GM12801 (cell line): Measurements from ENCODE around the gene TRIOBP.

Experiments used
- TF ChIP-seq, protein P1 (sequence below): IDR thresholded peaks from one replicate; pipeline ENCODE4 v1.5.1; 2011; ENCODE audit warnings: control low read depth; ENCODE audit not compliant: insufficient read length; ENCODE audit errors: extremely low read depth

The TRIOBP gene

DNA sequence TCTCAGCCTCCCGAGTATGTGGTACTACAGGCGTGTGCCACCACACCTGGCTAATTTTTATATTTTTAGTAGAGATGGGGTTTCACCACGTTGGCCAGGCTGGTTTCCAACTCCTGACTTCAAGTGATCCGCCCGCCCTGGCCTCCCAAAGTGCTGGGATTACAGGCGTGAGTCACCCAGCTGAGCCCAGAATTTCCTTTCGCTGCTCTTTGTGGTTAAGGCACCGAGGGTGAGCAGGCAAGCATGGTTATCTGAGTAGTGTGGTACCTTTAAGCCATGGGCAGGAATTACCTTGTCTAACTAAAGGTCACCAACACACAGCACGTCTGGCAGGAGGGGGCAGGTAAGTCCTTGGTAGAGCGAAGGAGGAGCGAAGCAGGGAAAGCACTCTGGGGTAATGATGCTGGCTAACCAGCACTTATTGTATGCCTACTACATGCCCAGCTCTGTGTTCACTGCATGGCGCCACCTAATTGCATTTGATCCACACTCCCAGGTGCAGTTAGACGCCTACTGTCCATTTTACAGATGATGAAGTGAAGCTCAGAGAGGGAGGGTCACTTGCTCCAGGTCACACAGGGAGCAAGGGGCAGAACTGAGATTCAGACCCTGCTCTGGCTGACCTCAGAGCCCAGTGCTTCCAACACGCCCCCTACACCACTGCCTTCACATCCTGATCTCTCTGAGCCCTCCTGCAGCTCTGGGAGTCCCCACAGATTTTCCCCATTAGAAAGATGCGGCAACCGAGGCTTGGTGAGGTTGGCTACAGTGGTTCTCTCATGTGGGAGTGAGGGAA, 45.7 kb downstream of the TRIOBP start:
- TF ChIP-seq, protein P1, sequence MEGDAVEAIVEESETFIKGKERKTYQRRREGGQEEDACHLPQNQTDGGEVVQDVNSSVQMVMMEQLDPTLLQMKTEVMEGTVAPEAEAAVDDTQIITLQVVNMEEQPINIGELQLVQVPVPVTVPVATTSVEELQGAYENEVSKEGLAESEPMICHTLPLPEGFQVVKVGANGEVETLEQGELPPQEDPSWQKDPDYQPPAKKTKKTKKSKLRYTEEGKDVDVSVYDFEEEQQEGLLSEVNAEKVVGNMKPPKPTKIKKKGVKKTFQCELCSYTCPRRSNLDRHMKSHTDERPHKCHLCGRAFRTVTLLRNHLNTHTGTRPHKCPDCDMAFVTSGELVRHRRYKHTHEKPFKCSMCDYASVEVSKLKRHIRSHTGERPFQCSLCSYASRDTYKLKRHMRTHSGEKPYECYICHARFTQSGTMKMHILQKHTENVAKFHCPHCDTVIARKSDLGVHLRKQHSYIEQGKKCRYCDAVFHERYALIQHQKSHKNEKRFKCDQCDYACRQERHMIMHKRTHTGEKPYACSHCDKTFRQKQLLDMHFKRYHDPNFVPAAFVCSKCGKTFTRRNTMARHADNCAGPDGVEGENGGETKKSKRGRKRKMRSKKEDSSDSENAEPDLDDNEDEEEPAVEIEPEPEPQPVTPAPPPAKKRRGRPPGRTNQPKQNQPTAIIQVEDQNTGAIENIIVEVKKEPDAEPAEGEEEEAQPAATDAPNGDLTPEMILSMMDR, result no peak

DNA sequence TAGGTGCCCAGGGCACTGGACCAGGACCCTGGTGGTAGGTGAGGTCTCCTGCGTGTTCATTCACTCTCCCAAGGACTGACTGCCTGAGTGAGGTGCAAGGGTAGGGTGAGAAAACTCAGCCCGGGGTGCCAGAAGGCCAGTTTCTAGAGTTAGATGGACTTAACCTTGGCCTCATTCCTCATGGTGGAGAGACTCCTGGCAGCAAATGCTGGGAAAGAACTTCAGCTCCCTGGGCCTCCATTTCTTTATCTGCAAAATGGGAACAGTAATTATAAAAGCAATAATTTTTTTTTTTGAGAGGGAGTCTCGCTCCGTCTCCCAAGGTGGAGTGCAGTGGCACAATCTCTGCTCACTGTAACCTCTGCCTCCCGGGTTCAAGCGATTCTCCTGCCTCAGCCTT, 47.7 kb downstream of the TRIOBP start:
- TF ChIP-seq, protein P1, result no peak

DNA sequence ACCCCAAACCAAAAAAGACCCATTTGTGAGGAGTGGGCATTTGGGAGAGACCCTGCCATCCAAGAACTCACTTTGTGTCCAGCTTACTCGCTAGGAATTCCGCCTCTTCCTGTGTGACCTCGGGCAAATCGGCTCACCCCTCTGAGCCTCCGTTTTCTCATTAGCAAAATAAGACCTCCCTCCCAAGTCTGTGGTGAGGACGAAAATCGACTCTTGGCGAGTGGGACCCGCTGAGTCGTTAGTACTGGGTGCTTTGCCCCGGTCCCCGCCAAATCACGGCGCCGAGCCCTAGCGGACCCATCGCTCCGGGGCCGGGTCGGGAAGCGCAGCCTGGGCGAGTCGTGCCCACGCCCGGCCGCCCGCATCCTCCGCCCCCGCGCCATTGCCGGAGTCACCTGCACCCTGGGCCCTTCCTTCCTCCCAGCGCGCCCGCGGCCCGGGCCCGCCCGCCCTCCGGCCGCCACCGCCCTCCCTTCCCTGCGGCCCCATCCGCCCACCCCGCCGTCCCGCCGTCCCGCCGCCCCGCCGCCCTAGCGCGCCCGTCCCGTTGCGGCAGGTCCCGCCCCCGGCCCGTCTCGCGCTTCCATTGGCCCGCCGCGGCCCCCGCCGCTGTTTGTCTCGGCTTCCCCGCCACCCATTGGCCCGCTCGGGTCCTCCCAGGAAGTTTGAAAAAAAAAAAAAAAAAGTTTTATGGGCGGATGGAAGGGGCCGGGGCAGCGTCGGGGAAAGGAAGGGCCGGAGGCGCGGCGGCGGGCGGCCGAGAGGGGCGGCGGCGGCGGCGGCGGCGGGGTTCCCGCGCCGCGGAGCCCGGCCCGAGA, 48.9 kb downstream of the TRIOBP start:
- TF ChIP-seq, protein P1, result no peak

DNA sequence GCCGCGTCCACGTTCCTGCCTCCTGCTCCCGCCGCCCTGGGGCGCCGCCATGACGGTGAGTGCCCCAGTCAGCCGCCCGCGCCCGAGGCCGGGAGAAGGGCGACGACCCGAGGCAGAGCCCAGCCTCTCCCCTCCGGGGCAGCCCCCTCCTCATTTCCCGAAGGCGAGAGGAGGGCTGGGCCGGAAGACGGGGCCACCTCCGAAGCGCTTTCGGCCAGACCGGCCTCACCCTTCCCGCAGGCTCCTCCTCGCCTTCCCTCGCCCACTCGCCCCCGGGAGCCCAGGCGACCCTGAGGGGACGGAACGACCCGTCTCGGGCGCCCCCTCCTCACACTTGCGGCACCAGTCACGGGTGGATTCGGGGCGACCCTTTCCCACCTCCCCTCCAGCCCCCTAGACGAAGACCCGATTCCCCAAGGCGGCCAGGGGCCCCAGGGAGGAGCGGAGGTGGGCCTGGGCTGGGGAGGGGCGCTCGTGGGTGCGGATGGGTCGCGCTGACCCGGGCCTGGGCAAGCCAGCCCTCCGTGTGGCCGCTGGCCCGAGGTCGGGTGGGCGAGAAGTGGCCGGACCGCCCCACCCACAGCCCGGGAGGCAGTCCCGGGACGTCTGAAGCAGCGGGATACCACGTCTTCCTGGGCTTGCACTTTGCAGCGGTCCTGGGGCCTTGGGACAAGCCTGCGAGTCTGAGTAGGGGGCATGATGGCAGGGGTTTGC, 49.7 kb downstream of the TRIOBP start:
- TF ChIP-seq, protein P1, result no peak

DNA sequence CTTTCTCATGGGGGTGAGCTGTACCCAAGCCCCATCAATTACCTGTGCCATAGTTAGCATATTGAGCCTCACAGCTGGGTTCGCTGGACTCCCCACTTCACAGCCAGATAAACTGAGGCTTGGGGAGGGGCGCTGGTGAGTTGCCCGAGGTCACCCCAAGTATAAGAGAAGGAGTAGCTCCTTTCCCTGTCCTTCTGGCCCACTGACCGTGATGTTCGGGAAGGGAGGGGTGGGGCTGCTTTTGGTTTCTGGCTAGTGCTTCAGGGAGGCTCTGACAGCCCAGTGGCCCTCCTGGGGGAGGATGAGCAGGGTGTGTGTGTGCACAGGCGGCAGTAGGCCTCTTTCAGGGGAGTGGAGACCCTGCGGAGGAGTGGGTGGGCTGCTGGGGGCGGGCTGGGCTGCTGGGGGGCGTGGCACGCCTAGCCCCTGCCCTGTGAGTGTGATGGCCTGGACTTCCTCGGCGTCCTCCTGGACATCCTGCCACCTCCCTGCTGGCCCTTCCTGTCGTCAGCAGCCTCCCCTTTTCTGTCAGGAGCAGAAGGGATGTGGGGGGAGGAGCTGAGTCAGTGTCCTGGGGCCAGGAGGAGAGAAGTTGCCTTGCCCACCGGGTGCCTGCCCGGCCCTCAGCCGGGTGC, 50.3 kb downstream of the TRIOBP start:
- TF ChIP-seq, protein P1, result no peak

DNA sequence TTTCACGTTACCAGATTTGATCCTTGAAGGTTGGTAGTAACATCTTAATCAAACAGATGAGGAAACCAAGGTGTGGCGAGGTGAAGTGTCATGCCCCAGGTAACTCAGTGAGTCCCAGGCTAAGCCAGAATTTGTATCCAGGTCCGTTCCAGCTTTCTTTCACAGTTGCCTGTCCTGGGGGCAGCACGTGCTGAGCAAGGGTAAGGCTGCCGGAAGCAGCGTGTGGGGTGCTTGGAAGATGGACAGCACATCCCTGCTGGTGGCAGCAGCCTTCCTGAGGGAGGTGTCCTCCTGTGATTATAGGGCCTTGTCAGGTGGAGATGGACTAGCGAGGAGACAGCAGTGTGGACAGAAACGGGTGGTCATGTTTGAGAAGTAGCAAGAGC, 50.9 kb downstream of the TRIOBP start:
- TF ChIP-seq, protein P1, result no peak

DNA sequence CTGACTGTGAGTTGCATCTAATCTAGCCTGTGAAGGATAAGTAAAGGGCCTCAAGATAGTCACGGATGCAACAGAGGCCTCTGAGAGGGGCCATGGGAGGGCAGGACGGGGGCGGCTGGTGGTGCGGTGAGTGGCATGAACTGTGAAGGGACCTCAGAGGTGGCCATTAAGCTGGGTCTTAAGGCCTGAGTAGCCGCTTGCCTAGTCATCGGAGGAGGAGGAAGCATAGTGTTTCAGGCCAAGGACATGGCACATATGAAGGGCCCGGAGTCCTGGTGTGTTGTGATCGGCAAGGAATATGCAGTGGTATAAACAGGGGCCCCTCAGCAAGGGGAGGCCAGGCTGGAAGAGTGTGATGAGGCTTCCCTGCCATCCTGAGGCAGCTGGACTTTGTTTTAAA, 51.8 kb downstream of the TRIOBP start:
- TF ChIP-seq, protein P1, result no peak
